DMS153 treated with DMSO at 0.1 percent for 48 hours (cell line): ENCODE results near the gene PODXL.

Experiments used
- DNase-seq: peaks from one replicate; lab custom pipeline; 2025; ENCODE audit not compliant: unreplicated experiment; lab: John Stamatoyannopoulos, UW

The PODXL gene

DNA sequence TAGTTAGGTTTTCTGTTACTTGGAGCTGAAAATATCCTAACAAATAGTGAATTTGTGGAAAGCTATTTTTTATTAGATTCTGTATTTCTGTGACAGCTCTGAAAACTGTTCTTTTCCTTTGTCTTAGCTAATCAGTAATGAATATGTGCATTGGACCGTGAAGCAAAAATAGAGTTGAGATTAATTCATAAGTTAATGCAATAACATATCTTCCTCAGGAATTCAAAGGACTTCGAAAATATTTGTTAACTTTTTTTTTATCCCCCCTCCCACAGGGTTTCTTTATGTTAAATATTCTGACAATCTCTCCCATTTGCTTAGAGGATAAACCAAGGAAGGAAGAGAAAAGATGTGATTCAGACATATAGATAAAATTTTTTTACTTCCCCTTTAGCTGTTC, 101.4 kb downstream of the PODXL start:
- no peak for DNase-seq

GRCh38 chr7:131454498-131454897, 101.9 kb downstream of the PODXL start:
- no peak for DNase-seq
